Kidney (tissue), 14 donors: Measurements from ENCODE around the gene COLGALT1. TPM values are rescaled to one million over a fixed set of nuclear protein-coding genes. Genes with fewer than 3 reads are reported as not detected.

Source experiments
- DNase-seq, 5 donors: peaks; one replicate each; pipeline ENCODE4 v3.0.0-alpha.2; 2013 to 2020
- FAIRE-seq: peaks from 2 replicates; lab custom pipeline; 2012; peaks lifted over from hg19 to GRCh38; lab: Jason Lieb, UNC
- H3K27ac ChIP-seq, 2 donors: one replicate each; pipeline ENCODE4 v1.7.0; 2013; ENCODE audit warnings: low read depth in 2 of 2, low read length in 2 of 2, inconsistent platforms in 1 of 2
- H3K27me3 ChIP-seq: one replicate; pipeline ENCODE4 v1.7.1; 2013; ENCODE audit warnings: low read length, inconsistent platforms; ENCODE audit not compliant: control insufficient read depth, insufficient read depth
- H3K36me3 ChIP-seq, 3 donors: one replicate each; pipeline versions ENCODE4 v1.7.0 to v1.7.1; 2013; ENCODE audit warnings: low read length in 3 of 3, control low read depth in 1 of 3, inconsistent platforms in 1 of 3; ENCODE audit not compliant: insufficient read depth in 3 of 3, control insufficient read depth in 2 of 3
- H3K4me1 ChIP-seq, 3 donors: one replicate each; pipeline versions ENCODE4 v1.7.0 to v1.7.1; 2013; ENCODE audit warnings: low read length in 3 of 3, inconsistent platforms in 1 of 3, low read depth in 1 of 3; ENCODE audit not compliant: control insufficient read depth in 2 of 3, insufficient read depth in 2 of 3
- H3K4me3 ChIP-seq, 3 donors: one replicate each; pipeline versions ENCODE4 v1.7.0 to v1.8.1; 2013; ENCODE audit warnings: low read length in 3 of 3, control low read depth in 1 of 3, inconsistent platforms in 1 of 3
- H3K9ac ChIP-seq, 3 donors: one replicate each; pipeline versions ENCODE4 v1.7.0 to v1.7.1; 2013; ENCODE audit warnings: low read length in 3 of 3, control low read depth in 1 of 3, inconsistent platforms in 1 of 3
- H3K9me3 ChIP-seq, 3 donors: one replicate each; pipeline versions ENCODE4 v1.7.0 to v1.7.1; 2013; ENCODE audit warnings: low read length in 3 of 3, control low read depth in 1 of 3, inconsistent platforms in 1 of 3; ENCODE audit not compliant: control insufficient read depth in 2 of 3, insufficient read depth in 1 of 3
- intact Hi-C: fragments of 100-400 bp; cut with DNase I; formaldehyde crosslinking; loops from one replicate; pipeline ENCODE4 v1.11.1; 2022
- polyA plus RNA-seq: library from polyadenylated mRNA; stranded (reverse); fragments of 350-450 nt; fragmentation: Illumina TruSeq; extraction: RNeasy Lipid Tissue Mini Kit (QIAGEN cat#74804); gene quantifications from one replicate; pipeline ENCODE4 v1.2.3, GENCODE V29; 2014; ENCODE audit warnings: low read depth, low replicate concordance; ENCODE audit not compliant: insufficient read depth
- total RNA-seq: library from RNA; stranded (reverse); fragmentation: NEBNext Ultra II Directional; extraction: Animal tissue kit (Norgen Biotek cat#: 25700); gene quantifications from one replicate; pipeline ENCODE4 v1.2.1, GENCODE V29; 2021
- TF ChIP-seq, protein P1 (sequence below): IDR thresholded peaks from 3 replicates; pipeline ENCODE4 v1.5.1; 2012; ENCODE audit warnings: mild to moderate bottlenecking, moderate library complexity, borderline replicate concordance; ENCODE audit not compliant: insufficient read depth; ENCODE audit errors: extremely low read depth
- donor health status: control.
- donor health status: control.
- donor health status: control.
- donor health status: control.
- donor health status: control.
- donor health status: DM: yes; HTN: yes; CAD: no.
- donor health status: Normal renal cell carcinoma (clear cell type).

COLGALT1 gene
- total and polyA plus RNA-seq, 2 donors from 2014 or later, result 23.6 to 66.2 TPM

- Histone ChIP-seq H3K4me3 (no peak overlapping the region), H3K27me3 (no peaks in the 10 kb centered on the region), H3K36me3 (no peaks in the 10 kb centered on the region), H3K4me1 (peaks cover 0 to 2% (median 0%) of the 10 kb centered on the region in 3 donors), H3K9me3 (no peaks in the 10 kb centered on the region), H3K27ac (no peak overlapping the region), H3K9ac (no peak overlapping the region)
- intact Hi-C loops, result no loop called here
- no peak for FAIRE-seq
- peak in 2 of 5 donors; percentile 24 to 37 for DNase-seq
- TF ChIP-seq, protein P1, sequence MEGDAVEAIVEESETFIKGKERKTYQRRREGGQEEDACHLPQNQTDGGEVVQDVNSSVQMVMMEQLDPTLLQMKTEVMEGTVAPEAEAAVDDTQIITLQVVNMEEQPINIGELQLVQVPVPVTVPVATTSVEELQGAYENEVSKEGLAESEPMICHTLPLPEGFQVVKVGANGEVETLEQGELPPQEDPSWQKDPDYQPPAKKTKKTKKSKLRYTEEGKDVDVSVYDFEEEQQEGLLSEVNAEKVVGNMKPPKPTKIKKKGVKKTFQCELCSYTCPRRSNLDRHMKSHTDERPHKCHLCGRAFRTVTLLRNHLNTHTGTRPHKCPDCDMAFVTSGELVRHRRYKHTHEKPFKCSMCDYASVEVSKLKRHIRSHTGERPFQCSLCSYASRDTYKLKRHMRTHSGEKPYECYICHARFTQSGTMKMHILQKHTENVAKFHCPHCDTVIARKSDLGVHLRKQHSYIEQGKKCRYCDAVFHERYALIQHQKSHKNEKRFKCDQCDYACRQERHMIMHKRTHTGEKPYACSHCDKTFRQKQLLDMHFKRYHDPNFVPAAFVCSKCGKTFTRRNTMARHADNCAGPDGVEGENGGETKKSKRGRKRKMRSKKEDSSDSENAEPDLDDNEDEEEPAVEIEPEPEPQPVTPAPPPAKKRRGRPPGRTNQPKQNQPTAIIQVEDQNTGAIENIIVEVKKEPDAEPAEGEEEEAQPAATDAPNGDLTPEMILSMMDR, result no peak
Measured at GRCh38 chr19:17615889-17616685, 60.6 kb downstream of the COLGALT1 start.

- intact Hi-C loops, result no loop called here
Measured at GRCh38 chr19:17616686-17616960, 61.2 kb downstream of the COLGALT1 start.

GRCh38 chr19:17616961-17617806, 61.7 kb downstream of the COLGALT1 start:
- H3K9ac ChIP-seq, result no peak overlapping the region
- TF ChIP-seq, protein P1, result no peak
- no peaks in the 10 kb centered on the region for H3K36me3 ChIP-seq
- no peaks in the 10 kb centered on the region for H3K27me3 ChIP-seq
- DNase-seq (peak in 1 of 5 donors; percentile 62), FAIRE-seq (no peak)
- no peaks in the 10 kb centered on the region for H3K4me1 ChIP-seq
- H3K4me3 ChIP-seq, result no peak overlapping the region
- peaks cover 0 to 9% (median 0%) of the 10 kb centered on the region in 3 donors for H3K9me3 ChIP-seq
- intact Hi-C loops, result no loop called here
- no peak overlapping the region for H3K27ac ChIP-seq

More at GRCh38 chr19:17616686-17616960, 61.2 kb downstream of the COLGALT1 start:
- TF ChIP-seq, protein P1, result no peak
- Histone ChIP-seq H3K27me3 (no peaks in the 10 kb centered on the region), H3K9ac (no peak overlapping the region), H3K27ac (no peak overlapping the region), H3K4me3 (no peak overlapping the region), H3K36me3 (no peaks in the 10 kb centered on the region), H3K9me3 (peaks cover 0 to 4% (median 0%) of the 10 kb centered on the region in 3 donors), H3K4me1 (no peaks in the 10 kb centered on the region)
- DNase-seq (no peak), FAIRE-seq (no peak)
